Duodenal mucosa (tissue), 2 donors: Measurements from ENCODE around the gene TEX48.

ENCODE experiments used
- H3K27ac ChIP-seq: one replicate; pipeline ENCODE4 v1.7.0; 2013; ENCODE audit warnings: low read depth, low read length
- H3K27me3 ChIP-seq, 2 donors: one replicate each; pipeline ENCODE4 v1.7.0; 2013; ENCODE audit warnings: low read length in 2 of 2, control low read depth in 1 of 2; ENCODE audit not compliant: insufficient read depth in 2 of 2, control insufficient read depth in 1 of 2
- H3K36me3 ChIP-seq, 2 donors: one replicate each; pipeline ENCODE4 v1.7.0; 2013; ENCODE audit warnings: low read length in 2 of 2, control low read depth in 1 of 2; ENCODE audit not compliant: insufficient read depth in 2 of 2, control insufficient read depth in 1 of 2
- H3K4me1 ChIP-seq, 2 donors: one replicate each; pipeline ENCODE4 v1.7.0; 2013; ENCODE audit warnings: low read length in 2 of 2, control low read depth in 1 of 2; ENCODE audit not compliant: insufficient read depth in 2 of 2, control insufficient read depth in 1 of 2
- H3K4me3 ChIP-seq, 2 donors: one replicate each; pipeline ENCODE4 v1.7.0; 2013; ENCODE audit warnings: low read length in 2 of 2, low read depth in 1 of 2
- H3K9ac ChIP-seq, 2 donors: one replicate each; pipeline ENCODE4 v1.7.0; 2013; ENCODE audit warnings: low read length in 2 of 2, low read depth in 1 of 2
- H3K9me3 ChIP-seq, 2 donors: one replicate each; pipeline ENCODE4 v1.7.0; 2013; ENCODE audit warnings: low read length in 2 of 2, control low read depth in 1 of 2; ENCODE audit not compliant: control insufficient read depth in 1 of 2

Gene TEX48

GRCh38 chr9:114652776-114653555, 29.0 kb downstream of the TEX48 start:
- Histone ChIP-seq H3K36me3 (no peaks in the 10 kb centered on the region), H3K27ac (no peak overlapping the region), H3K9ac (no peak overlapping the region), H3K4me1 (no peaks in the 10 kb centered on the region), H3K9me3 (no peaks in the 10 kb centered on the region), H3K27me3 (no peaks in the 10 kb centered on the region), H3K4me3 (no peak overlapping the region)

GRCh38 chr9:114643896-114644295, 38.1 kb downstream of the TEX48 start:
- Histone ChIP-seq H3K4me3 (no peak overlapping the region), H3K9me3 (peaks cover 0 to 2% of the 10 kb centered on the region in 2 donors), H3K4me1 (no peaks in the 10 kb centered on the region), H3K36me3 (peaks cover 17 to 27% of the 10 kb centered on the region in 2 donors), H3K9ac (no peak overlapping the region), H3K27me3 (no peaks in the 10 kb centered on the region), H3K27ac (no peak overlapping the region)

GRCh38 chr9:114643001-114643400, 39.0 kb downstream of the TEX48 start:
- Histone ChIP-seq H3K9me3 (peaks cover 0 to 2% of the 10 kb centered on the region in 2 donors), H3K27ac (no peak overlapping the region), H3K27me3 (no peaks in the 10 kb centered on the region), H3K4me1 (no peaks in the 10 kb centered on the region), H3K36me3 (peaks cover 17 to 31% of the 10 kb centered on the region in 2 donors), H3K9ac (no peak overlapping the region), H3K4me3 (no peak overlapping the region)

GRCh38 chr9:114641967-114642366, 40.0 kb downstream of the TEX48 start:
- H3K27ac ChIP-seq = no peak overlapping the region
- H3K36me3 ChIP-seq = peaks cover 17 to 37% of the 10 kb centered on the region in 2 donors
- H3K9me3 ChIP-seq = no peaks in the 10 kb centered on the region
- H3K4me1 ChIP-seq = no peaks in the 10 kb centered on the region
- H3K9ac ChIP-seq = no peak overlapping the region
- no peak overlapping the region for H3K4me3 ChIP-seq
- H3K27me3 ChIP-seq = no peaks in the 10 kb centered on the region

- Histone ChIP-seq H3K36me3 (peaks cover 22 to 48% of the 10 kb centered on the region in 2 donors), H3K4me1 (no peaks in the 10 kb centered on the region), H3K9me3 (no peaks in the 10 kb centered on the region), H3K27me3 (no peaks in the 10 kb centered on the region), H3K27ac (no peak overlapping the region), H3K9ac (no peak overlapping the region), H3K4me3 (no peak overlapping the region)
Measured at GRCh38 chr9:114638404-114638803, 43.6 kb downstream of the TEX48 start.

GRCh38 chr9:114634387-114634786, 47.6 kb downstream of the TEX48 start:
- no peaks in the 10 kb centered on the region for H3K4me1 ChIP-seq
- H3K27ac ChIP-seq = no peak overlapping the region
- no peaks in the 10 kb centered on the region for H3K27me3 ChIP-seq
- peaks cover 16 to 61% of the 10 kb centered on the region in 2 donors for H3K36me3 ChIP-seq
- H3K9ac ChIP-seq = no peak overlapping the region
- H3K9me3 ChIP-seq = no peaks in the 10 kb centered on the region
- H3K4me3 ChIP-seq = no peak overlapping the region

GRCh38 chr9:114633438-114634089, 48.4 kb downstream of the TEX48 start:
- Histone ChIP-seq H3K27me3 (no peaks in the 10 kb centered on the region), H3K9ac (no peak overlapping the region), H3K27ac (no peak overlapping the region), H3K4me3 (no peak overlapping the region), H3K4me1 (no peaks in the 10 kb centered on the region), H3K36me3 (peaks cover 16 to 62% of the 10 kb centered on the region in 2 donors), H3K9me3 (no peaks in the 10 kb centered on the region)

GRCh38 chr9:114631166-114631565, 50.8 kb downstream of the TEX48 start:
- Histone ChIP-seq H3K4me1 (no peaks in the 10 kb centered on the region), H3K27ac (no peak overlapping the region), H3K9me3 (no peaks in the 10 kb centered on the region), H3K4me3 (no peak overlapping the region), H3K9ac (no peak overlapping the region), H3K36me3 (peaks cover 16 to 68% of the 10 kb centered on the region in 2 donors), H3K27me3 (no peaks in the 10 kb centered on the region)

- Histone ChIP-seq H3K9ac (no peak overlapping the region), H3K36me3 (peaks cover 14 to 63% of the 10 kb centered on the region in 2 donors), H3K27me3 (no peaks in the 10 kb centered on the region), H3K27ac (no peak overlapping the region), H3K4me1 (no peaks in the 10 kb centered on the region), H3K4me3 (no peak overlapping the region), H3K9me3 (no peaks in the 10 kb centered on the region)
Measured at GRCh38 chr9:114629563-114630090, 52.4 kb downstream of the TEX48 start.

- H3K4me1 ChIP-seq = no peaks in the 10 kb centered on the region
Measured at GRCh38 chr9:114627553-114627952, 54.4 kb downstream of the TEX48 start.

More at GRCh38 chr9:114627553-114627952, 54.4 kb downstream of the TEX48 start:
- H3K4me3 ChIP-seq = no peak overlapping the region
- H3K36me3 ChIP-seq = peaks cover 2 to 55% of the 10 kb centered on the region in 2 donors
- no peak overlapping the region for H3K9ac ChIP-seq
- no peak overlapping the region for H3K27ac ChIP-seq
- no peaks in the 10 kb centered on the region for H3K9me3 ChIP-seq
- H3K27me3 ChIP-seq = no peaks in the 10 kb centered on the region
